Muscle of arm (tissue), 12 donors: ENCODE measurements around the gene DEFB112. TPM values are rescaled to one million over a fixed set of nuclear protein-coding genes. Genes with fewer than 3 reads are reported as not detected.

ENCODE experiments used
- DNase-seq: peaks from one replicate; pipeline ENCODE4 v3.0.0-alpha.2; 2013
- polyA plus RNA-seq, 12 donors: library from polyadenylated mRNA; unstranded; fragments of 120-200 nt; gene quantifications; one replicate each; pipeline ENCODE4 v1.2.1, GENCODE V29; 2013; ENCODE audit not compliant: insufficient read length in 12 of 12

DEFB112 gene
- polyA plus RNA-seq, 12 donors: not detected

- DNase-seq: no peak
Measured at GRCh38 chr6:50003139-50003538, 46.6 kb downstream of the DEFB112 start.

GRCh38 chr6:49995278-49995677 lies 54.5 kb downstream of the DEFB112 start:
- no peak for DNase-seq

Other genes starting within 250 kb of the DEFB112 start
- not detected for gene CRISP1, start 183.4 kb downstream of the DEFB112 start, polyA plus RNA-seq
- not detected for gene DEFB114, start 85.8 kb downstream of the DEFB112 start, polyA plus RNA-seq
- gene DEFB113, start 80.3 kb downstream of the DEFB112 start, polyA plus RNA-seq: not detected
- not detected for gene DEFB110, start 27.9 kb downstream of the DEFB112 start, polyA plus RNA-seq